Lung microvascular endothelial cell (primary cell): ENCODE data around the gene CST8. TPM values are rescaled to one million over a fixed set of nuclear protein-coding genes. Genes with fewer than 3 reads are reported as not detected.

Experiments
- DNase-seq, 2 donors: peaks; one replicate each; pipeline versions ENCODE4 v3.0.0 to v3.0.0-alpha.2; 2010; ENCODE audit warnings: low read depth in 2 of 2
- total RNA-seq: library from RNA; depleted of rRNA; stranded (reverse); fragments of >200 nt; gene quantifications from 2 replicates; pipeline ENCODE4 v1.2.1, GENCODE V29; 2014

CST8 gene
- total RNA-seq, 1 donor from 2014 or later: not detected

GRCh38 chr20:23475395-23475794, 15.5 kb upstream of the CST8 start:
- DNase-seq: no peak

DNA sequence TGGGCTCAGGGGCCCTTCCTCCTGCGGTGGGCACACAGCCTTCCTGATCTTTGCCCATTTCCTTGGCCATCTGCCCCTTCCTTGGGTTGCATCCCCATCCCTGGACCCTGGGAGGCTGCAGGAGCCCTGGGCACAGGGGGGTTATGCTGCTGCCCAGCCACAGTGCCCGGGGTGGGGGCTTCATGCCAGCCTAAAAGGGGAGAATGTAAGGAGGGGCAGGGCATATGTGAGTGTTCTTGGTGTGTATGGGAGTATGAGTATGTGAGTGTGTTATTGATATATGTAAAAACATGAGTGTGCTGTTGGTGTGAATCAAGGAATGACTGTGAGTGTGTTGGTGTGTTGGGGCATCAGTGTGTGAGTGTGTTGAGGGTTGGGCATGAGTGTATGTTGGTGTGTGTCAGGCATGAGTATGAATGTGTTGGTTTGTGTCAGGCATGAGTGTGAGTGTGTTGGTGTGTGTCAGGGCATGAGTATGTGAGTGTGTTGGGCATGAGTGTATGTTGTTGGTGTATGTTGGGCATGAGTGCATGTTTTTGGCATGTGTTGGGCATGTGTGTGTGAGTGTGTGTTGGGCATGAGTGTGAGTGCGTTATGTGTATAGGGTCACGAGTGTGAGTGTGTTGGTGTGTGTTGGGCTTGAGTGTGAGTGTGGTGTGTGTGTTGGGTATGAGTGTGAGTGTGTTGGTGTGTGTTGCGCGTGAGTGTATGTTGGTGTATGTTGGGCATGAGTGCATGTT, 14.7 kb upstream of the CST8 start:
- DNase-seq: no peak

GRCh38 chr20:23477223-23477622, 13.7 kb upstream of the CST8 start:
- no peak for DNase-seq

GRCh38 chr20:23479043-23479442, 11.9 kb upstream of the CST8 start:
- DNase-seq: no peak

DNA sequence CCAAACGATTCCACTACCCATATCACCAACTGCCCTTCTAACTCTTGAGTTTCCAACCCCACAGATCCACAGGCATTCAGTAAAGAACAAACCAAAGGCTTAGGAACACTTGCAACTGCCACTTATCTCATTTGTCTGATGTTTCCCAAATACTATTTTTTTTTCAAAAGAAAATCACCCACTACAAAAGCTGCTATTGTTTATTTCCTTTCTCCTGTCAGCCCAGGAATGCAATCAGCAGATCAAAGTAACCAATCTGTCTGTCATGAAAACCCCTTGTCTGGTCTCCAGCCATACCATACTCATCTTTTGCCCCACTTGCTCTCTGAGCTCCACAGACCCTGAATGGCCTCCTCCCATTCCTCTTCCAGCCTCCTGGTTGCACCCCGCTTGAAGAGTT, 8.8 kb upstream of the CST8 start:
- no peak for DNase-seq

DNA sequence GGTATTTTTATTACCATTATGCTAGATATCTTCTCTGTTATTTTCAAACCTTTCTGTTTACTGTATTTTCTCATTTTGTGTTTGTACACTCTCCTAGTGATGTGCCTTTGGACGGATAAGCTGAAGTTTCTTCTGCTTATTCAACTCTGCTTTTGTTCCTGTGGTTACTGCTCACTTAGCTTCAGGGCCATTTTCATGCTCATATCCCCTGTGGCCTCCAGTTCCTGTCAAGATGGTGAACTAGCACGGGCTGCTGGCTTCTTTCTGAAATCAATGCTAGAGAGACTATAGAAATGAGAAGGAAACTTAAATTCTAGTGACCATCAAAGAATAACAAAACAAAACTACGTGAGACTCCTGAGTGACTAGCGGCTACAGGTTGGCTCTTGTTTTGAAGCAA, 6.8 kb upstream of the CST8 start:
- DNase-seq: no peak

DNA sequence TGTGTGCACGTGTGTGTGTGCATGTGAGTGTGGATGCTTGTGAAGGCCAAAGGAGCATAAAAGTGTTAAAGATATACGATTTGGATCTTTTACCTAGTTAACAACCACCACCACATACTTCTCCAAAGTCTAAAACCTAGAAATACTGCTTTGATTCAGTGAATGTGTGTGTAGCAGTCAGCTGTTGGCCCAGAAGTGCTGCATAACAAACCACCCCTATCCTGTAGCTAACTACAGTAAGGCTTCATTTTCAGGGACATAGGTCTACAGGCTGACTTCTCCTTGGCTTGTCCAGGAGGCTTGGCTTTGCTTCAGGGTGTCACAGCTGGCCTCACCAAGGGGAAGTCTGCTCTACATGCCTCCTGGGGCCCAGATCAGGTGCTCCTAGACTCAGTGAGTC, 2.4 kb upstream of the CST8 start:
- no peak for DNase-seq

- no peak for DNase-seq
Measured at GRCh38 chr20:23488996-23489395, 1.9 kb upstream of the CST8 start.

DNA sequence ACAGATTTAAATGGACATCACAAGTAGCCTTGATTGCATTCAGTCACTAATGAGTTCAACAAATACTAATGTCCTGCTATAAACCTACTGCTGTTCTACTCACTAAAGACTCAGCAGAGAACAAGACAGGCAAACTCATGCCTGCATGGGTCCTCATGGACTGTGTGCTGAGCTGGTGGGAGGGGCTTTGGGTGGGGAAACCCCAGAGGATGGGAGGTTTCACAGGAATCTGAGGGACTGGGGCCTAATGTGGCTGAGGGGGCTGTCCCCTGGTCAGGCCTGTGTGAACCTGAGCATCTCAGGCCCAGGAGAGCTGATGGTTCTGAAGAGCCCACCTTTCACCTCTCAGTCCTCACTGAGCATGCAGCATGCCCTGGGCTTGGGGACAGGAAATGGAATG, 1.4 kb downstream of the CST8 start:
- no peak for DNase-seq

- no peak for DNase-seq
Measured at GRCh38 chr20:23493172-23493772, 2.4 kb downstream of the CST8 start.

DNA sequence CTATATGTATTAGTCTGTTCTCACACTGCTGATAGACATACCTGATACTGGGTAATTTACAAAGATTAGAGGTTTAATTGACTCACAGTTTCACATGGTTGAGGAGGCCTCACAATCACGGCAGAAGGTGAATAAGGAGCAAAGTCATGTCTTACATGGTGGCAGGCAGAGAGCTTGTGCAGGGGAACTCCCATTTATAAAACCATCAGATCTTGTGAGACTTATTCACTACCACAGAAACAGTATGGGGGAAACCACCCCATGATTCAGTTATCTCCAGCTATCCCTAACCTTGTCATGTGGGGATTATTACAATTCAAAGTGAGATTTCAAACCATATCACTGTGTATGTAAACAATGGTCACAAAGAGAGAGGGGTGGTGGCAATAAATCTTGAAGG, 6.6 kb downstream of the CST8 start:
- DNase-seq: no peak

- DNase-seq: no peak
Measured at GRCh38 chr20:23501926-23502325, 11.0 kb downstream of the CST8 start.

- DNase-seq: no peak
Measured at GRCh38 chr20:23503649-23504048, 12.7 kb downstream of the CST8 start.

DNA sequence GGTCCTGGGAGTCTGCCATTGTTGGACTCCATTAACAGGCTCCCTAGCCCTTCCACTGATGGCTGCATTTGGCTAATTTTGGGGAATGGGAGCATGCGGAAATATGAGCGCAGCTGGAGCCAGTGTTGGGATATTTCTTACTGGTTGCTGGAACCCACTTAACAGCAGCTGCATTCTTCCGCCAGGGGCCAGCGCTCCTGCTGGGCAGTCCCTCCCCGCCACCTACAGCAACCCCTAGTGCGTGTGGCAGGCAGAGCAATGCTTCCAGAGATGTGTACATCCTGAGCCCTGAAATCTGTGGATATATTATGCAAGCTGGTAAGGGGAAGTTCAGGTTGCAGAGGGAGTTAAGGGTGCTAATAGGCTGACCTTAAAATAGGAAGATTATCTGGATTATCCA, 16.4 kb downstream of the CST8 start:
- no peak for DNase-seq

DNA sequence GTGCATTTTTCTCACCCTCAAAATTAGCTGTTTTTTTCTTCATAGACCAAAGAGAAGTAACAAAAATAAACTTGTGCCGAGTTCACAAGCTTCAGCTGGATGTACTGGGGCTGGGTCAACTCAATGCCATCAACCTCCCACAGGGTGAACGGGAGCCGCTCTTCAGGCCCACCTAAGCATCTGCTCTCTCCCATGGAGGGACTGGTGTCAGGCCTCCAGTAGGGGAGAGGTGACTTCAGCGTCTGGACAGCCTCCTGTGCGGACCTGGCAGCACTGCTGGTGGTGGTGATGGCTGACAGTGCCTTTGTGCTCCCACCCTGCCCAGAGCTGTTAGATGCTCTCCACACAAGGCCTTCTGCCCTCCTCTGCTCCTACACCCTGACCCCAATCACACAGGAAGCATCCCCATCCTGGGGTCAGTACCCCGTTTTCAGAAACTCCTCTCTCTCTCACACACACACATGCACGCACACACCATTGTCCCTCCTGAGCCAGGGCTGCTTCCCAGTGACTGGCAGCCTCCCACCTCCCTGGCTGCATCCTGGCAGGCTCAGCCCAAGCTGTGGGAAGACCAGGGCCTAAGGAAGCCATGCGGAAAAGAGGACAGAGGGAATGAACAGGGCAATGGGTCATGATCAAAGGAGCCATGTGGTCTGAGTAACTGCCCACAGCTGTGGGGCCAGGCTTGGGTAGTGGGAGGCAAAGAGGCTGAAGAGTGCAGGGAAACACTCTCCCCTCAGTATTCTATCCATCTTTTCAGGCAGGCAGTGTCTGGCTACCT, 17.7 kb downstream of the CST8 start:
- DNase-seq: no peak

DNA sequence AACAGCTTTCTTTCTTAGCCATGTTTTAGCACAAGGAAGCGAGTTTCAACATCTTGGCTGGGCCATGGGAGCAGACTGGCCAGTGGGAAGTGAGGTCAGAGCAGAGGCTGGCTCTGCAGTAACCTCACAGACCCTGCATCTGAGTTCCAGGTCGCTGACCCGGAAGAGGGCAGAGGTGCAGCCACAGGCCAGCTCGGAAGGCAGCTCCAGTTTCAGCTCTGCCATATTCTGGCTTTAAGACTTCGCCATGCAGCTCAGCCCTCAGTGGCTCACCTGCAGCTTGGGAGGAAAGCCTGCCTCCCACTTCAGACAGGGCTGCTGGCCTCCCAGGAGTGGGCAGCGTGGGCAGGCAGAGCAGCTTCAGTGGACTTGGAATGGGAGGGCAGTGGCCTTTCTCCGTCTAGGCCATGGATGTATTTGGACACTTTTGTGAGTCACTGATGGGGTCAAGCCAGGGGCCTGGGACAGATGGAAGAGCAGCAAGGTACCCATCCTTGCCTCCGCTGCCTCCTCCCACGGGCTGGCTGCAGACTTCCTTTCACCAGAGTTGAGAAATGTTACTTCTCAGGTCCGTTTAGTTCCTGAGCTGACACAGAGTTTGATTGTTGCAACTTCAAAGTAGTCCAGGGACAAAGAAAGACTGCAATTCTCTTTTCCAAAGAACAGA, 18.5 kb downstream of the CST8 start:
- no peak for DNase-seq

DNA sequence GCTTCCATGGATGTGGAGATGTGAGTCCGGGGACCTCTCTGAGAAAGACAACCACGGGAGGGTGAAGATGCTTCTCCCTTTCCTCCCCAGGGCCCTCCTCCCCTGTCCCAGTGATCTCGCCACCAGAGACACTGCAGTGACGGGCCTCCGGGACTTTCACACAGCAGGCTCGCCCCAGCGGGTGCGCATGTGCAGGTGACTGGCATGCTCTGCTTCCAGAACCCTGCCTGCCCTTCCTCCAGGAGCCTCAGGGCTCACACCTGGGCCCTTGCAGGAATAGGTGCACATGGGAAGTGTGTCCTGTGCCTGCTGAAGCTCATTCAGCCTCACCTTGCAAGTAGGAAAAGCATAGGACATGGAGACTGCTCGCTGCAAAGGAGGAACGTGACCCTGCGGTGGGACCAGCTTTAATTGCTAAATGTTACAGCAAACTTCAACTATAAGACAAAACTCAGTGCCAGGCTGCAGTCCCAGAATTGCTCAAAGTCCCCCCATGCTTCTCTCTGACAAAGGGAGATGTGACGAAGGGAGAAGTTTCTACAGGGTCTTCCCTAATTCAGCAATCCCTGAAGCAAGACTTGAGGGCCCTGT, 19.2 kb downstream of the CST8 start:
- DNase-seq: no peak

DNA sequence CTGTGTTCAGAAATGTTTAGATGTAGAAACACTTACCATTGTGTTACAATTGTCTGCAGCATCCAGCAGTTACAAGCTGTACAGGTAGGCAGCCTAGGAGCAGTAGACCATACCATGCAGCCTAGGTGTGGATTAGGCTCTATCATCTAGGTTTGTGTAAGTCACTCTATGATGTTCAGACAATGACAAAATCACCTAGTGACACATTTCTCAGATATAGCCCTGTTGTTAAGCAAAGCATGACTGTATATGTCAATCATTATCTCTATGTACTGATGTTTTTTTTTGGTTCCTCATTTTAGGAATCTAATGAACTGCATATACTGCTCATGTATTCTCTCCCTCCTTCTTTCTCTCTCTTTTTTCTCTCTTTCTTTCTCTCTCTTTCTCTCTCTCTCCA, 22.2 kb downstream of the CST8 start:
- DNase-seq: no peak

DNA sequence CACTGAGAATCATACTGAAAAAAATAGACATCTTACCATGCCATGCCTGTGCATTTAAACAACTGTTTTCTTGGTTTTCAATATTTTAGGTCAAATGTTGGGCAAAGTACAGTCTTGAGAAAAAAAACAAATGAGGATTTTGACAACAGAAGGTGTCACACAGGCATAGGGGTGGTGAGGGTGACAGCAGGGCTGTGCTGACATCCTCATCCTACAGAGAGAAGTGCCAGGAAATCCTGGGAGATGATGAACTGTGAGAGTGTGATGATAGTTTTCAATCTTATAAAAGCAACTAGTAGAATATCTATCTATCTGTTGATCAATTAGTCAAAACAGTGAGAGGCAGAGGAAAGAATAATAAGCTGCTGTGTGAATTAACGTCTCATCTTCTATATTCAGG, 23.9 kb downstream of the CST8 start:
- no peak for DNase-seq

DNA sequence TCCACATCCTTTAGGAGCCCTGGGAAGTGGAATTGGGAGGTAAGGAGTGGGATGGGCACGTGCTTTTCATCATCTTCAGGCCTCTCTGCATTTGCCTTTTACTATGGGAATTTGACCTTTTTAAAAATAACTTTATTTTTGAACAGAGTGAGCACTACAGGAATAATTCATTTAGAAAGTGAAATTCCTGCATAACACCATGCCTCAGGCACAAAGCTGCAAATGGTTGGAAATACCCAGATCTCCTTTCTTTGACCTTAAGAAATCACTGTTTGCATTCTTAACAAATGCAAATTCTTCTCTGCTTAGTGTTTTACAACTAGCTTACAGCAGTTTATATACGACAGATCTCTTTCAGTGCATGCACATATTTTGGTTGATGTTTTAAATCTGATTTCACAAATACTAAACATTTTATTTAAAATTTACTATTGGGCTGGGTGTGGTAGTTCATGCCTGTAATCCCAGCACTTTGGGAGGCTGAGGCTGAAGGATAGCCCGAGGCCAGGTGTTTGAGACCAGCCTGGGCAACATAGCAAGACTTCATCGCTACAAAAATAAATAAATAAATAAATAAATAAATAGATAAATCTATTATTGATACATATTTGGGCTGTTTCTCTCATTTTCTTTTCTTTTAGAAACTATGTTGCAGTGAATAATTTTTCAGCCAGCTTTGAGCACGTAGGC, 24.5 kb downstream of the CST8 start:
- DNase-seq: no peak

DNA sequence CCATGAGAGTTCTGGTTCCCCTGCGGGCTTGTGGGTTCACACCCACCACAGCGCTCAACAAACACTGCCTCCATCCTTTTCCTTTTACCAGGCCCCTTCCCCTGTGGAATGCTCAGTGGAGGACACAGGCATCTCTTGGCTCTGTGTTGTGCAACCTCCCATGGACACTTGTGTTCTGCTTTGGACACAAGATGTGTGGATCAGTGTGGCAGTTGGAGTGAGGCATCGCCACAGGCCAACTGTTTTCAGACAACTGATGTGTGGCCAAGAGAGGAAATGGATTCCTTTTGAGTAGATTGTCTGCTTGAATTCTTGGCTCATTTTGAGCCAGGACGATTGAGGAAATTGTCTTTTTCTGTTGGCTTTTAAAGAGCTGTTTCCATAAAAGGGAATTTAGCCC, 26.8 kb downstream of the CST8 start:
- DNase-seq: no peak
